Mesenchymal stem cell (in vitro differentiated cells and primary cell): ENCODE results near the gene CYFIP2.

Source experiments
- DNase-seq: peaks from one replicate; pipeline ENCODE4 v3.0.0-alpha.2; 2013
- H2AFZ ChIP-seq: one replicate; pipeline ENCODE4 v1.6.1; 2013; ENCODE audit warnings: low read depth, mild to moderate bottlenecking, control low read depth, inconsistent platforms, low read length, moderate library complexity
- H2AK5ac ChIP-seq: 2 replicates; pipeline ENCODE4 v1.6.1; 2013; ENCODE audit warnings: low read length, moderate library complexity, mild to moderate bottlenecking, inconsistent platforms; ENCODE audit not compliant: severe bottlenecking
- H2BK120ac ChIP-seq: one replicate; pipeline ENCODE4 v1.6.1; 2013; ENCODE audit warnings: low read depth, mild to moderate bottlenecking, inconsistent platforms, low read length, moderate library complexity
- H2BK12ac ChIP-seq, 2 experiments: one replicate each; pipeline ENCODE4 v1.6.1; 2013; ENCODE audit warnings: inconsistent platforms in 2 of 2, low read length in 2 of 2, mild to moderate bottlenecking in 2 of 2, moderate library complexity in 2 of 2, control low read depth in 1 of 2
- H2BK15ac ChIP-seq: one replicate; pipeline ENCODE4 v1.6.1; 2013; ENCODE audit warnings: mild to moderate bottlenecking, low read depth, inconsistent platforms; ENCODE audit not compliant: poor library complexity, severe bottlenecking
- H2BK5ac ChIP-seq: 2 replicates; pipeline ENCODE4 v1.6.1; 2013; ENCODE audit warnings: low read depth, mild to moderate bottlenecking, low read length, control low read depth, inconsistent platforms; ENCODE audit not compliant: poor library complexity, severe bottlenecking
- H3K14ac ChIP-seq, 2 experiments: one replicate each; pipeline ENCODE4 v1.6.1; 2013; ENCODE audit warnings: inconsistent platforms in 2 of 2, low read length in 2 of 2, control low read depth in 1 of 2, mild to moderate bottlenecking in 1 of 2, moderate library complexity in 1 of 2
- H3K18ac ChIP-seq, 2 experiments: one replicate each; pipeline ENCODE4 v1.6.1; 2013; ENCODE audit warnings: inconsistent platforms in 2 of 2, low read length in 2 of 2, control low read depth in 1 of 2, low read depth in 1 of 2, mild to moderate bottlenecking in 1 of 2
- H3K23ac ChIP-seq, 2 experiments: one replicate each; pipeline ENCODE4 v1.6.1; 2013; ENCODE audit warnings: inconsistent platforms in 2 of 2, low read length in 2 of 2, mild to moderate bottlenecking in 2 of 2, moderate library complexity in 2 of 2, control low read depth in 1 of 2
- H3K27ac ChIP-seq: 2 replicates; pipeline ENCODE4 v1.5.1; 2013; ENCODE audit warnings: mild to moderate bottlenecking, moderate library complexity, low read length, control low read depth, inconsistent platforms; ENCODE audit not compliant: poor library complexity, severe bottlenecking
- H3K27me3 ChIP-seq, 2 experiments: 2 replicates each; pipeline versions ENCODE4 v1.6.1 to v1.7.0; 2013; ENCODE audit warnings: low read length in 2 of 2, mild to moderate bottlenecking in 2 of 2, moderate library complexity in 2 of 2, control low read depth in 1 of 2, inconsistent platforms in 1 of 2; ENCODE audit not compliant: control insufficient read depth in 1 of 2, insufficient read depth in 1 of 2
- H3K36me3 ChIP-seq, 2 experiments: 2 replicates each; pipeline versions ENCODE4 v1.6.1 to v1.7.0; 2013; ENCODE audit warnings: low read length in 2 of 2, control low read depth in 1 of 2, inconsistent platforms in 1 of 2, low read depth in 1 of 2, mild to moderate bottlenecking in 1 of 2; ENCODE audit not compliant: insufficient read depth in 2 of 2, control insufficient read depth in 1 of 2
- H3K4ac ChIP-seq, 2 experiments: one replicate each; pipeline ENCODE4 v1.6.1; 2013; ENCODE audit warnings: inconsistent platforms in 2 of 2, low read length in 2 of 2, mild to moderate bottlenecking in 2 of 2, moderate library complexity in 2 of 2, control low read depth in 1 of 2, low read depth in 1 of 2
- H3K4me1 ChIP-seq: 2 replicates; pipeline ENCODE4 v1.6.1; 2013; ENCODE audit warnings: low read depth, low read length, control low read depth; ENCODE audit not compliant: control insufficient read depth, insufficient read depth
- H3K4me2 ChIP-seq: 2 replicates; pipeline ENCODE4 v1.6.1; 2013; ENCODE audit warnings: low read length, mild to moderate bottlenecking, inconsistent platforms; ENCODE audit not compliant: poor library complexity, severe bottlenecking
- H3K4me3 ChIP-seq, 2 experiments: 2 replicates each; pipeline versions ENCODE4 v1.5.1 to v1.7.0; 2013; ENCODE audit warnings: low read length in 2 of 2, mild to moderate bottlenecking in 2 of 2, control low read depth in 1 of 2, low read depth in 1 of 2; ENCODE audit not compliant: insufficient read depth in 1 of 2
- H3K79me1 ChIP-seq: replicated peaks from 2 replicates; pipeline ENCODE4 v1.6.1; 2013; ENCODE audit warnings: mild to moderate bottlenecking, control low read depth, low read length, inconsistent platforms; ENCODE audit not compliant: poor library complexity, severe bottlenecking
- H3K9ac ChIP-seq: 2 replicates; pipeline ENCODE4 v1.7.0; 2013; ENCODE audit warnings: mild to moderate bottlenecking, low read length, moderate library complexity
- H3K9me3 ChIP-seq: 2 replicates; pipeline ENCODE4 v1.7.0; 2013; ENCODE audit warnings: mild to moderate bottlenecking, low read length; ENCODE audit not compliant: control insufficient read depth
- H4K8ac ChIP-seq: one replicate; pipeline ENCODE4 v1.6.1; 2013; ENCODE audit warnings: inconsistent platforms, mild to moderate bottlenecking, low read length, moderate library complexity
- H4K91ac ChIP-seq: one replicate; pipeline ENCODE4 v1.6.1; 2013; ENCODE audit warnings: mild to moderate bottlenecking, low read length, inconsistent platforms
- WGBS: methylation state at CpG from one replicate; pipeline ENCODE4 v1.1.7; 2013; ENCODE audit warnings: mixed read lengths; 5-methylcytosine and 5-hydroxymethylcytosine counted together

Gene CYFIP2

DNA sequence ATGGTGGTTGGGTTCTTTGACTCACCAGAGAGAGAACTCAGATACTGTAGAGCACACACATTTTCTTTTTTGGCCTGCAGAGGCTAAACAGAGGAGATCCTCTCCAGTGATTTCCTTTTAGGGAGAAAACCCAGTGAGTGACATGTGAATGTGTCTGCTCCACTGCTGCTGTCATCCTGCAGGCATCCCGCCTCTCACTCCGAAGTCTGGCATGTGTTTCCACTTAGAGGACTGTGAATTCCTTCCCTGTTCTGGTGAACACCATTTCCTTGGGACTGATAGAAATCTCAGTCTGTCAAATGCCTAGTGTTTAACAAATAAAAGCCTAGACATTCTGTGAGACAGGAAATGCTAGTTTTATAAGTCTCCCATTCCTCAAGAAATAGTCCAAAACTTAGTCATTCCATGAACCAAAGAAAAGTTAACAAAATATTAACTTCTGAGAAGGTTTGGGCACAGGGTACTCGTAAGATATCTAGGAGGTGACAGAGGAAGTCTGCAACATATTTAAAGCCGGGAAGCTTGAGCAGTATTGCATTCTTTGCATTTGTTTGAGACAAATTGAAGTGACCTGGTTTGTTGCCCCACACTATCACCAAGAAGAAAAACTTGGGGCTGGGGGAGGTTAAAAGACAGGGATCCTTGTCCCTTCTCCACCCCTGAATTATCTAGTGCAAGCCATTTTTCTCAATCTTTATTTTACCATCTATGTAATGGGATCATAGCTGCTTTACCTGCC is 119.2 kb downstream of the CYFIP2 start:
- Histone ChIP-seq H3K36me3 (peaks cover 3 to 8% of the 10 kb centered on the region in 2 experiments), H3K79me1 (peaks cover 3% of the 10 kb centered on the region), H4K8ac (no peak overlapping the region), H3K4me1 (peaks cover 16% of the 10 kb centered on the region), H2BK5ac (peak overlapping the region; percentile 82), H2AK5ac (no peak overlapping the region), H4K91ac (no peak overlapping the region), H3K18ac (peak overlapping the region in 1 of 2 experiments; percentile 14), H3K4me2 (peak overlapping the region; percentile 17), H3K4me3 (no peak overlapping the region), H3K9me3 (no peaks in the 10 kb centered on the region), H3K27me3 (no peaks in the 10 kb centered on the region), H2AFZ (no peak overlapping the region), H2BK15ac (no peak overlapping the region), H3K4ac (no peak overlapping the region), H2BK120ac (no peak overlapping the region), H3K9ac (peak overlapping the region; percentile 50), H3K23ac (no peak overlapping the region), H3K14ac (no peak overlapping the region), H3K27ac (peak overlapping the region; percentile 100), H2BK12ac (no peak overlapping the region)
- 0% methylated on average over 4 of the region's 4 CpGs for WGBS
- DNase-seq, result peak; percentile 98

DNA sequence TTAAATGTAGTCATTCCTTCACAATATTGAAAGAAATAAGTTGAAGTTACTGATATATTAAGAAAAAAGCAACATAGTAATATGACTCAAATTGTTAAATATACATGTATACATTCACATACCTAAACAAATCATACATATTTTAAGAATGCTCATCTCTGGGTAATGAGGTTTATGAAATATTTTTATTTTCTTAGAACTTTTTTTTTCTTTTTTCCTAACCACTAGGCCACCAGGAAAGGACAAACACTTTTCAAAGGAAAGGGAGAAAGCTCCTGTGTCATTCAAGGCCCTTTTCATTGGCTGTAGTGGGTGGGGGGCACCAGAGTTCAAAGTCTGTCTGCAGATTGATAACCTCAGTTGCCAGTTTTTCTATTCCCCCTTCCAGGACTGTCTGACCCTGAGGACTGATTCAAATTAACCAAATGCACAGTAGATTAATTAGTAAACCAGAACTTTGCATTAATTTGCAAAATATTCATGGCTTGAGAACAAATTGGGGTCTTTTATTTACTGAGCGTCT is 121.2 kb downstream of the CYFIP2 start:
- Histone ChIP-seq H3K27me3 (no peaks in the 10 kb centered on the region), H4K8ac (no peak overlapping the region), H3K27ac (peak overlapping the region; percentile 85), H3K23ac (no peak overlapping the region), H3K18ac (peak overlapping the region in 1 of 2 experiments; percentile 75), H3K9ac (peak overlapping the region; percentile 74), H3K36me3 (peaks cover 3 to 8% of the 10 kb centered on the region in 2 experiments), H3K4me2 (no peak overlapping the region), H4K91ac (no peak overlapping the region), H3K79me1 (peaks cover 3% of the 10 kb centered on the region), H2AK5ac (peak overlapping the region; percentile 84), H2BK5ac (no peak overlapping the region), H2AFZ (no peak overlapping the region), H2BK12ac (peak overlapping the region in 1 of 2 experiments; percentile 96), H2BK120ac (peak overlapping the region; percentile 98), H3K4ac (no peak overlapping the region), H2BK15ac (no peak overlapping the region), H3K14ac (no peak overlapping the region), H3K4me1 (peaks cover 24% of the 10 kb centered on the region), H3K9me3 (no peaks in the 10 kb centered on the region), H3K4me3 (no peak overlapping the region)
- WGBS, result no CpG with 5 or more reads among the region's 1 CpG
- no peak for DNase-seq

GRCh38 chr5:157387683-157388093 is 121.8 kb downstream of the CYFIP2 start:
- H2BK15ac ChIP-seq, result no peak overlapping the region
- H3K9ac ChIP-seq, result peak overlapping the region; percentile 74
- no peaks in the 10 kb centered on the region for H3K79me1 ChIP-seq
- H2AK5ac ChIP-seq, result no peak overlapping the region
- H3K4me3 ChIP-seq, result no peak overlapping the region
- no peaks in the 10 kb centered on the region for H3K9me3 ChIP-seq
- peaks cover under 1 to 9% of the 10 kb centered on the region in 2 experiments for H3K36me3 ChIP-seq
- no peak overlapping the region for H2AFZ ChIP-seq
- H3K27me3 ChIP-seq, result no peaks in the 10 kb centered on the region
- H3K27ac ChIP-seq, result peak overlapping the region; percentile 85
- H3K4me2 ChIP-seq, result no peak overlapping the region
- H2BK12ac ChIP-seq, result peak overlapping the region in 1 of 2 experiments; percentile 79
- no peak overlapping the region for H3K23ac ChIP-seq
- peak overlapping the region; percentile 14 for H4K91ac ChIP-seq
- no peak overlapping the region for H2BK120ac ChIP-seq
- peaks cover 24% of the 10 kb centered on the region for H3K4me1 ChIP-seq
- H3K14ac ChIP-seq, result no peak overlapping the region
- DNase-seq, result peak; percentile 95
- H3K4ac ChIP-seq, result no peak overlapping the region
- H2BK5ac ChIP-seq, result no peak overlapping the region
- peak overlapping the region; percentile 1 to 78 for H3K18ac ChIP-seq
- no peak overlapping the region for H4K8ac ChIP-seq
- 16% methylated on average over 3 of the region's 3 CpGs for WGBS

DNA sequence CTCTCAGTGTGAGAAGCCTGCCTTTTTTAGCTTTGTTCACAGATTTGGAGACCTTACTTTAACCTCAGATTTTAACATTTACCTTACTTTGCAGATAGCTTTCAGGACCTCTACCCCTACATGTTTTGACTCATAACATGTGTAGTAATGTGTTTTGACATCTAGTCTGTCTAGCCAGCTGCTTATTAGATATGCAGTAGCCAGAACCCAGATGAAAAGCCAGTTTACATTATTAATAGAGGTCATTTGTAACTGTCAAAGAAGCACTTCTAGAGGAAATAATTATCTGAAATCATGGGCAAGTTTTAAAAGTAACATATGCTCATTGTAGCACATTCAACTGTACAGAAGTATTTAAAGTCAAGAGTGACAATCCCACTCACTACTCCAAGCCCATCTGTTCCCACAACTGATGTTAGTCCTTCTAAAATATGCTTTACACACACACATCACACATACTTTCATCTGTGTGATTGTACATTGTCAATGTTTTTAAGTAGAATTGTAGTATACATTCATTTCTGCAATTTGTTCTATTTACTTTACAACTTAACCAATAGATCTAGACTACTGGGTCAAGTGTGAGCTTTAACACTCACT is 122.3 kb downstream of the CYFIP2 start:
- Histone ChIP-seq H3K4me1 (peaks cover 21% of the 10 kb centered on the region), H3K14ac (no peak overlapping the region), H3K27me3 (no peaks in the 10 kb centered on the region), H3K4ac (no peak overlapping the region), H4K8ac (no peak overlapping the region), H3K23ac (no peak overlapping the region), H2BK120ac (no peak overlapping the region), H2BK5ac (no peak overlapping the region), H3K4me2 (no peak overlapping the region), H3K79me1 (no peaks in the 10 kb centered on the region), H3K9me3 (no peaks in the 10 kb centered on the region), H2BK12ac (peak overlapping the region in 1 of 2 experiments; percentile 79), H3K9ac (peak overlapping the region; percentile 39), H2BK15ac (no peak overlapping the region), H2AFZ (no peak overlapping the region), H3K18ac (peak overlapping the region; percentile 1 to 78), H3K4me3 (no peak overlapping the region), H3K36me3 (peaks cover 0 to 14% of the 10 kb centered on the region in 2 experiments), H2AK5ac (no peak overlapping the region), H4K91ac (peak overlapping the region; percentile 14), H3K27ac (peak overlapping the region; percentile 85)
- DNase-seq, result peak; percentile 44
